NCI-H1092 (cell line): Measurements from ENCODE around the gene SLC25A51.
"Not testable (repeated sequence)": the region's sequence is repeated elsewhere in the genome, so short reads cannot be mapped to it uniquely, and the experiment has no call there.

ENCODE experiments used
- DNase-seq: peaks from one replicate; lab custom pipeline; 2025; lab: John Stamatoyannopoulos, UW

SLC25A51 gene

GRCh38 chr9:37919246-37919955, 15.5 kb upstream of the SLC25A51 start:
- DNase-seq = no peak

- no peak for DNase-seq
Observed at GRCh38 chr9:37918665-37919170, 14.8 kb upstream of the SLC25A51 start.

GRCh38 chr9:37917801-37918664, 14.1 kb upstream of the SLC25A51 start:
- no peak for DNase-seq

- DNase-seq = no peak
Observed at GRCh38 chr9:37917313-37917731, 13.4 kb upstream of the SLC25A51 start.

- DNase-seq = peak; percentile 37
Observed at GRCh38 chr9:37916471-37917312, 12.8 kb upstream of the SLC25A51 start.

GRCh38 chr9:37915911-37916470, 12.1 kb upstream of the SLC25A51 start:
- DNase-seq = no peak

- no peak for DNase-seq
Observed at GRCh38 chr9:37914701-37915358, 10.9 kb upstream of the SLC25A51 start.

GRCh38 chr9:37914154-37914551, 10.2 kb upstream of the SLC25A51 start:
- no peak for DNase-seq

GRCh38 chr9:37913480-37914153, 9.7 kb upstream of the SLC25A51 start:
- peak; percentile 78 for DNase-seq

GRCh38 chr9:37911271-37911681, 7.3 kb upstream of the SLC25A51 start:
- no peak for DNase-seq

- DNase-seq = no peak
Observed at GRCh38 chr9:37910271-37910670, 6.3 kb upstream of the SLC25A51 start.

GRCh38 chr9:37909836-37910235, 5.9 kb upstream of the SLC25A51 start:
- DNase-seq = not testable (repeated sequence)

GRCh38 chr9:37909326-37909725, 5.4 kb upstream of the SLC25A51 start:
- DNase-seq = no peak

GRCh38 chr9:37908698-37909186, 4.8 kb upstream of the SLC25A51 start:
- no peak for DNase-seq

- DNase-seq = no peak
Observed at GRCh38 chr9:37908283-37908682, 4.4 kb upstream of the SLC25A51 start.

GRCh38 chr9:37906312-37907239, 2.6 kb upstream of the SLC25A51 start:
- DNase-seq = no peak

GRCh38 chr9:37905776-37906175, 1.8 kb upstream of the SLC25A51 start:
- no peak for DNase-seq

- DNase-seq = no peak
Observed at GRCh38 chr9:37905131-37905505, 1.2 kb upstream of the SLC25A51 start.

GRCh38 chr9:37904445-37905130, 661 bp upstream of the SLC25A51 start:
- DNase-seq = no peak
